Adrenal gland (tissue), 12 donors: Measurements from ENCODE around the gene SYNDIG1. TPM values are rescaled to one million over a fixed set of nuclear protein-coding genes. Genes with fewer than 3 reads are reported as not detected.

Source experiments
- DNase-seq, 7 donors: peaks; one replicate each; pipeline ENCODE4 v3.0.0-alpha.2; 2019 to 2020
- H3K27ac ChIP-seq, 5 donors: fragments of 200-600 bp; sonication (generic) in 4 of 5; 1 replicate in 3 of 5; 2 replicates in 2 of 5; pipeline versions ENCODE4 v1.5.1 to v1.8.0; 2016 to 2020; ENCODE audit warnings: mild to moderate bottlenecking in 1 of 5
- H3K27me3 ChIP-seq: fragments of 200-600 bp; 2 replicates; pipeline ENCODE4 v1.8.0; 2021
- H3K36me3 ChIP-seq, 2 donors: fragments of 200-600 bp; replicated peaks in 1 of 2; 1 replicate in 1 of 2; 2 replicates in 1 of 2; pipeline versions ENCODE4 v1.5.1 to v1.8.0; 2018 to 2022
- H3K4me1 ChIP-seq, 2 donors: fragments of 200-600 bp; replicated peaks in 1 of 2; 1 replicate in 1 of 2; 2 replicates in 1 of 2; pipeline versions ENCODE4 v1.5.1 to v1.8.0; 2018 to 2021
- H3K4me3 ChIP-seq, 4 donors: fragments of 200-600 bp; sonication (generic) in 3 of 4; one replicate each; pipeline ENCODE4 v1.5.1; 2016 to 2018
- H3K9me3 ChIP-seq, 3 donors: fragments of 200-600 bp; sonication (generic) in 1 of 3; replicated peaks in 1 of 3; 1 replicate in 2 of 3; 2 replicates in 1 of 3; pipeline versions ENCODE4 v1.5.1 to v1.8.0; 2016 to 2021
- POLR2A ChIP-seq, 2 donors: fragments of 450-650 bp; IDR thresholded peaks; one replicate each; pipeline ENCODE4 v1.6.1; 2017; ENCODE audit warnings: antibody characterized with exemption in 2 of 2, mild to moderate bottlenecking in 2 of 2, moderate library complexity in 1 of 2
- WGBS, 4 donors: extraction: QIAGEN DNeasy Blood & Tissue Kit in 2 of 4; methylation state at CpG; one replicate each; pipeline versions ENCODE4 v1.1.5 to v1.1.7; 2013 to 2017; 5-methylcytosine and 5-hydroxymethylcytosine counted together
- intact Hi-C, 2 donors: fragments of 100-400 bp; cut with DNase I; formaldehyde crosslinking; loops; one replicate each; pipeline versions ENCODE4 v1.14.1 to v1.15.0; 2022 to 2023
- polyA plus RNA-seq, 3 donors: library from polyadenylated mRNA; stranded (reverse); fragments of 200-250 nt in 2 of 3; fragments of 350-450 nt in 1 of 3; fragmentation: Illumina TruSeq in 1 of 3; extraction: RNeasy Lipid Tissue Mini Kit (QIAGEN cat#74804) in 1 of 3; gene quantifications; one replicate each; pipeline ENCODE4 v1.2.3, GENCODE V29; 2013 to 2014
- total RNA-seq, 9 donors: library from RNA; depleted of rRNA in 4 of 9; stranded (reverse); fragments of >200 nt in 4 of 9; fragments of 120-200 nt in 1 of 9; fragmentation: NEBNext Ultra II Directional in 1 of 9; extraction: Animal tissue kit (Norgen Biotek cat#: 25700) in 1 of 9; gene quantifications; one replicate each; pipeline versions ENCODE4 v1.1.0 to v1.2.4, GENCODE V29; 2013 to 2023
- TF ChIP-seq, protein P1 (sequence below), 6 experiments: fragments of 450-650 bp in 4 of 6; fragments of 200-600 bp in 2 of 6; sonication (generic) in 1 of 6; IDR thresholded peaks; 1 replicate in 5 of 6; 2 replicates in 1 of 6; pipeline versions ENCODE4 v1.5.1 to v1.8.0; 2016 to 2021; ENCODE audit warnings: antibody characterized with exemption in 6 of 6, mild to moderate bottlenecking in 2 of 6, moderate library complexity in 1 of 6
- donor health status: healthy with polysubstance abuse.
- donor health status: Bipolar disorder and iron deficiency.
- donor health status: DM: yes; HTN: yes; CAD: no.
- donor health status: DM: no; HTN: no; CAD: no.
- donor health status: DM: no; HTN: no; CAD: no.
- donor health status: DM: yes; HTN: yes; CAD: no.

SYNDIG1 gene
- total and polyA plus RNA-seq, 12 donors, result 0.26 to 3.6 (median 0.76) TPM

DNA sequence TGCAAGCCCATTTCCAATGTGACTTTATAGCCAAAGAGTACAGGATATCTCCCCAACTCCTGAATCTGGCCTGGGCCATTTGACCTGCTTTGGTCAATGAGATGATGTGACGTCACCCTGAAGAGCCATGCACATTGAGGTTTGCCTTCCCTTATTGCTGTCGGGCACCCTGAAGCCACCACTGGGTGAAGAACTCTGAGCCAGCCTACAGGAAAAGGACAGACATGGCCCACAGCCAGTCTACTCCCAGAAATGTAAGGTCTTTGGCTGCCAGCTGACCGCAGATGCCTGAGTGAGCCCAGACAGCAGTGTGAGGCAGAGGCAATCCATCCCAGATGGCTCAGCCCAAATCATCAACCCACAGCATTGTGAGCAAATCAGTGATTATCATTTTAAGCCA, 3.7 kb upstream of the SYNDIG1 start:
- intact Hi-C loops, result no loop called here
- no peaks in the 10 kb centered on the region for H3K4me1 ChIP-seq
- peaks cover 21% of the 10 kb centered on the region for H3K27me3 ChIP-seq
- H3K4me3 ChIP-seq, result no peak overlapping the region
- no peaks in the 10 kb centered on the region for H3K9me3 ChIP-seq
- no peak overlapping the region for H3K27ac ChIP-seq
- 75 to 84% (median 76%) methylated on average over 1 to 3 of the region's 3 CpGs for WGBS, 4 donors
- no peak for TF ChIP-seq POLR2A (IDR thresholded peaks at IDR 0.05)
- TF ChIP-seq, protein P1, sequence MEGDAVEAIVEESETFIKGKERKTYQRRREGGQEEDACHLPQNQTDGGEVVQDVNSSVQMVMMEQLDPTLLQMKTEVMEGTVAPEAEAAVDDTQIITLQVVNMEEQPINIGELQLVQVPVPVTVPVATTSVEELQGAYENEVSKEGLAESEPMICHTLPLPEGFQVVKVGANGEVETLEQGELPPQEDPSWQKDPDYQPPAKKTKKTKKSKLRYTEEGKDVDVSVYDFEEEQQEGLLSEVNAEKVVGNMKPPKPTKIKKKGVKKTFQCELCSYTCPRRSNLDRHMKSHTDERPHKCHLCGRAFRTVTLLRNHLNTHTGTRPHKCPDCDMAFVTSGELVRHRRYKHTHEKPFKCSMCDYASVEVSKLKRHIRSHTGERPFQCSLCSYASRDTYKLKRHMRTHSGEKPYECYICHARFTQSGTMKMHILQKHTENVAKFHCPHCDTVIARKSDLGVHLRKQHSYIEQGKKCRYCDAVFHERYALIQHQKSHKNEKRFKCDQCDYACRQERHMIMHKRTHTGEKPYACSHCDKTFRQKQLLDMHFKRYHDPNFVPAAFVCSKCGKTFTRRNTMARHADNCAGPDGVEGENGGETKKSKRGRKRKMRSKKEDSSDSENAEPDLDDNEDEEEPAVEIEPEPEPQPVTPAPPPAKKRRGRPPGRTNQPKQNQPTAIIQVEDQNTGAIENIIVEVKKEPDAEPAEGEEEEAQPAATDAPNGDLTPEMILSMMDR (IDR thresholded peaks at IDR 0.05), result no peak
- DNase-seq, result no peak
- no peaks in the 10 kb centered on the region for H3K36me3 ChIP-seq

- intact Hi-C loops, result no loop called here
- Histone ChIP-seq H3K36me3 (no peaks in the 10 kb centered on the region), H3K4me3 (peak overlapping the region in 1 of 4 donors; percentile 49), H3K27ac (no peak overlapping the region), H3K9me3 (no peaks in the 10 kb centered on the region), H3K4me1 (no peaks in the 10 kb centered on the region), H3K27me3 (peaks cover 21% of the 10 kb centered on the region)
- TF ChIP-seq, protein P1 (IDR thresholded peaks at IDR 0.05), result no peak
- TF ChIP-seq POLR2A (IDR thresholded peaks at IDR 0.05), result no peak
- WGBS, 4 donors, result 41 to 60% (median 43%) methylated on average over 18 to 23 of the region's 23 CpGs
- DNase-seq, result no peak
Measured at GRCh38 chr20:24468401-24469115, 871 bp upstream of the SYNDIG1 start.

DNA sequence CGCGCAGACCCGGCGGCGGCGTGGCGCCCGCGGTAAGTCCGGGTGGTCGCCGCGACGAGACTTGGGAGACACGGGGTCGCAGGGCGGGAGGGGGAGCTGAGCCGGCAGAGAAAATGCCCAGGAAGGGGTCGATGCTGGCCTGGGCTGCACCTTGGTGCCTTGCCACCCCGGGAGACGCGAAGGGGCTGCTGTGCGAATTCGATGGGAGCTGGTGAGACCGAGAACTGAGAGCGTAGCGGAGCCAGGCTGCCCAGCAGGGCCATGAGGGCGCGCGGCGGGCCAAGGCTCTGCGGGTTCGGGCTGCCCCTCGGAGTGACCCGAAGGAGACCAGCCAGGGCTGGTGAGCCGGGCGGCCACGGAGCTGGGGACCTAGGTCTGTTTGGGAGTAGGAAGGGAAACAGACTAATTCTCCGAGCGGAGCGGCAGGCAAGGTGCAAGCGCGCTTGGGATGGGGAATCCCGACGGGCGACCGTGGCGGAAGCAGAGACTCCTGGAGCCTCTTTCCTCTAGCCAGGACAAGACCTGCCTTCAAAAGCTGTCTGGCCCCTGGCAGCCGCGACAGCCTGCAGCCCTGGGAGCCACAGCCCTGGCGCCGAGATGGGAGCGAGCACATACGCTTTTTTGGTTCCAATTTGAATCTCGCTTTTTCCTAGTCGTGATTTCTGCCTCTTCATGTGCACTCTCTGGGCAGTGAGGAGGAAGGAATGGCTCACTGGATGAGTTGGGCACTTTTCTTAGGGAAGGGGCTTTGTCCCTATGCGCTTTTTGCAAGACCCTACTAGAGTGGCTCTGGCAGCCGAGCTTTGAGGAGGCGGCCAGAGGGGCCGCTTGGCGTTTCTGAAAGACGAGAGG, 691 bp downstream of the SYNDIG1 start:
- Histone ChIP-seq H3K27ac (no peak overlapping the region), H3K4me3 (peak overlapping the region in 1 of 4 donors; percentile 49), H3K27me3 (peaks cover 21% of the 10 kb centered on the region), H3K4me1 (no peaks in the 10 kb centered on the region), H3K9me3 (no peaks in the 10 kb centered on the region), H3K36me3 (no peaks in the 10 kb centered on the region)
- intact Hi-C loops, result no loop called here
- DNase-seq, result no peak
- TF ChIP-seq, protein P1 (IDR thresholded peaks at IDR 0.05), result no peak
- TF ChIP-seq POLR2A (IDR thresholded peaks at IDR 0.05), result no peak
- 1 to 3% (median 1%) methylated on average over 15 to 62 of the region's 62 CpGs for WGBS, 4 donors

DNA sequence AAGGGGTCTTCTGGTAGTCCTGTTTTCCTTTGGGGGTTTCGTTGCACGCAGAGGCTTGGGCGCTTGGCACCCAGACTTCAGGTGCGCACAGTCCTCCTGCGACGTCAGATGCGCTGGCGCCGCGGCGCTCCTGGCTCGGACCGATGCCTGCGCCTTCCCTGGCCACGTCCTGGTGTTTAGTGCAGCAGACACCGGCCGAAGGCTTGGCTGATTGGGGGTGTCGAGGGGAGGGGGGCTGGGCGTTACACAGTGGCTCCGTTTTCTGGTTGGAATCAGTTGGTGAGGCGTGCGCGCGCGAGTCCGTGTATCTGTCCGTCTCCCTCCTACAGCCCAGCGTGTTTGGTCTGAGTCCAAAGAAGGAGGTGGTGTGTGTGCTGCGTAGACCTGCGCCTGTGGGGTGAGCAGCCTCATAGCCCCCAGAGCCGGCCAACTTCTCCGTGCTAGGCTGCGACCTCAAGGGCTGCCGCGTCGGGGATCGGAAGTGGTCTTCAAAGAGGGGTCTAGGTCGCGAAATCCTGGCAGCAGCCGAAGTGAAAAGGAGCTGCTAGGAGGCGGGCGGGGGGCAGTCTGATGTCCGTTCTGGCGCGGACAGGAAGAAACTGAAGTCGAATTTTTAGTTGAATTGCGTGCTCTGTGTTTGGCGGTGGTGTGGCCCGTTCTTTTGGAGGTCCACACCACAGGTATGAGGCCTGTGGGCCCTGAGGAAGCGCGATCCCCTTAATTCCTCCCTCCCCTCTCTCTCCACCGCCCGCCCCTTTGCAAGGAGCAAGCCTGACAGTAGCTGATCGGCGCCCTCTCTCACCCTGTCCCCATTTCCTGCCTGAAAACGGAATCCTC, 1.5 kb downstream of the SYNDIG1 start:
- H3K36me3 ChIP-seq, result no peaks in the 10 kb centered on the region
- no peak overlapping the region for H3K27ac ChIP-seq
- intact Hi-C loops, result no loop called here
- peaks cover 21% of the 10 kb centered on the region for H3K27me3 ChIP-seq
- H3K4me1 ChIP-seq, result no peaks in the 10 kb centered on the region
- DNase-seq, result no peak
- WGBS, 4 donors, result 2 to 5% (median 4%) methylated on average over 25 to 56 of the region's 56 CpGs
- H3K4me3 ChIP-seq, result no peak overlapping the region
- H3K9me3 ChIP-seq, result no peaks in the 10 kb centered on the region
- TF ChIP-seq, protein P1 (IDR thresholded peaks at IDR 0.05), result no peak
- TF ChIP-seq POLR2A (IDR thresholded peaks at IDR 0.05), result no peak
